ENCODE data around the gene CLDN6. TPM values are rescaled to one million over a fixed set of nuclear protein-coding genes. Genes with fewer than 3 reads are reported as not detected.

CLDN6 gene
- total and polyA plus RNA-seq, 2 of the 13 experiments (the other 11 are each of a cell fraction or from before 2014, with no cell fraction given), result 5.9 to 7.6 TPM

GRCh38 chr16:2969545-2970521, 48.1 kb downstream of the CLDN6 start (continued):
- peak; percentile 23; the same call in 1 of the 2 replicates for TF ChIP-seq ARID5B (CRISPR knock-in tag; IDR thresholded peaks at IDR 0.05)
- peak; percentile 63; the same call in 1 of the 2 replicates for TF ChIP-seq MYC (CRISPR knock-in tag; IDR thresholded peaks at IDR 0.05; ENCODE audit: borderline replicate concordance)
- peak; percentile 75 for TF ChIP-seq RBFOX2 (IDR thresholded peaks at IDR 0.05; ENCODE audit: low read depth, low read length)
- TF ChIP-seq ZNF790 (CRISPR knock-in tag; IDR thresholded peaks at IDR 0.05; ENCODE audit: borderline replicate concordance), result 0 out of 2 replicates have a peak, but pooled peaks have one; percentile 53
- peak; percentile 18; the same call in 1 of the 2 replicates for TF ChIP-seq ZNF619 (CRISPR knock-in tag; IDR thresholded peaks at IDR 0.05)
- 0 out of 2 replicates have a peak, but pooled peaks have one; percentile 58 for TF ChIP-seq HOXA5 (CRISPR knock-in tag; IDR thresholded peaks at IDR 0.05)
- TF ChIP-seq ZNF766 (CRISPR knock-in tag; IDR thresholded peaks at IDR 0.05; ENCODE audit: borderline replicate concordance), result 0 out of 2 replicates have a peak, but pooled peaks have one; percentile 18
- 0 out of 2 replicates have a peak, but pooled peaks have one; percentile 32 for TF ChIP-seq ZFP36L1 (CRISPR knock-in tag; IDR thresholded peaks at IDR 0.05)
- 0 out of 2 replicates have a peak, but pooled peaks have one; percentile 66 for TF ChIP-seq ZNF605 (CRISPR knock-in tag; IDR thresholded peaks at IDR 0.05)
- peak; percentile 27; the same call in 1 of the 2 replicates for TF ChIP-seq ZBTB2 (CRISPR knock-in tag; IDR thresholded peaks at IDR 0.05; ENCODE audit: low read depth)
- TF ChIP-seq ZNF317 (CRISPR knock-in tag; IDR thresholded peaks at IDR 0.05), result peak; percentile 31; the same call in 1 of the 2 replicates
- TF ChIP-seq DNMT3B (CRISPR knock-in tag; conservative IDR thresholded peaks at IDR 0.05), result no peak
- TF ChIP-seq ZSCAN29 (CRISPR knock-in tag; conservative IDR thresholded peaks at IDR 0.05), result no peak
- peak; percentile 57 for TF ChIP-seq ZNF800 (CRISPR knock-in tag; IDR thresholded peaks at IDR 0.05)
- peak; percentile 24; the same call in 1 of the 2 replicates for TF ChIP-seq RXRA (CRISPR knock-in tag; IDR thresholded peaks at IDR 0.05)
- no peak for TF ChIP-seq SUZ12 (IDR thresholded peaks at IDR 0.05; ENCODE audit: low read depth, low read length)
- TF ChIP-seq EP300 (IDR thresholded peaks at IDR 0.05; ENCODE audit: low read depth in 2 of 2, low read length in 2 of 2), result no peak
- TF ChIP-seq EP300 (CRISPR knock-in tag; IDR thresholded peaks at IDR 0.05; ENCODE audit: borderline replicate concordance), result peak; percentile 19; the same call in 1 of the 2 replicates
- peak; percentile 72; the same call in 1 of the 2 replicates for TF ChIP-seq MIER2 (CRISPR knock-in tag; IDR thresholded peaks at IDR 0.05)
- no peak for TF ChIP-seq ZBTB25 (CRISPR knock-in tag; IDR thresholded peaks at IDR 0.05)
